HG03103 (cell line): ENCODE results near the gene ZNF157.
A peak's percentile ranks its signal among the peaks of the same experiment; 100 is the strongest.
"Not testable (repeated sequence)": the region's sequence is repeated elsewhere in the genome, so short reads cannot be mapped to it uniquely, and the experiment has no call there.

Experiments
- ATAC-seq: cut with Tn5 transposase; IDR thresholded peaks from one replicate; pipeline ENCODE4 v1.9.1; 2021; ENCODE audit warnings: low read depth; ENCODE audit not compliant: unreplicated experiment

ZNF157 gene

GRCh38 chrX:47370278-47370677 lies at the start of gene ZNF157:
Gene ZNF157, plus strand, starts transcription at chrX:47370578. Its CDS starts 91 bp downstream, at chrX:47370669.
- no peak for ATAC-seq

DNA sequence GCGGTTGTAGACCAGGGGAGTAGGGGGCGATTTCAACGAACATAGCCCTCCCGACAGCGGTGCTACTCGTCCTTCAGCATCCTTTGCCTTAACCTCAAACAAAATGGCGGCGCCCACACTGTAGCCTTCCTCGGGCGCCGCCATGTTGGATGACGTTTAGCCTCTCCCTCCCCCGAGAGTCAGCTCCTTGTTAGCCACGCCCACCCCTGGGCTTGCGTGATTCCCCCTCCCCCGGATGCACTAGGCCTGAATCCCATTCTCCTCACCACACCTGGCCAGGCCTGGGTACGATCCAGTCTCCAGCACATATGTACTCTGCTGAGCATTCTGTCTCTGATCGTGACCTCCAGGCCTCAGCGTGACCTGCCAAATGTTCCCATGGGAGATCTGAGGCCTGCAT lies 49.0 kb upstream of the ZNF157 start:
- ATAC-seq: no peak

DNA sequence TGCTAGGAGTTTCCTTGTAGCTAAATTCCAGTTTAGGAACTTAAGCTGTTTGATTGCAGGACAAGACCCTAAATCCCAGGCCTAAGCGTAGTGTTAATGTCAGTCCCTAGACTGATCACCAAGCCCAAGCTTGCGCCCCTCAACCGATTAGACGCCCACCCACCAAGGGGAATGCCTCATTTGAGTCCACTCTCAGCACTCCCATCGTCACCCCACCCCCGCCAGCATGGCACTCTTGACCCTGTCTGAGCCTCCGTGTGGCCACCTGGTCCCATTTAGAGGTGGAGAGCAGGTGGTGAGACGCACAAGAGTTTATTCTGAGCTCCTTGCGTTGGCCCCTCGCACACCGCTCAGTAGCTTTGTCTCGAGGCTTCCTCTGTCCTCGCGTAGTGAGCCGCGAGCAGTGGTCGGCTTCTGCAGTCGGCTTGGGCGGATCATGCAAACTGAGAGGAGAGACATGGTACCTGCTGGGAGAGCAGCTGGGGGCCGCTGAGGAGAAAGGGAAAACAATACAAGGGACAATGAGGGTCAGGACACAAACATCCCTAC lies 48.5 kb upstream of the ZNF157 start:
- ATAC-seq: no peak

DNA sequence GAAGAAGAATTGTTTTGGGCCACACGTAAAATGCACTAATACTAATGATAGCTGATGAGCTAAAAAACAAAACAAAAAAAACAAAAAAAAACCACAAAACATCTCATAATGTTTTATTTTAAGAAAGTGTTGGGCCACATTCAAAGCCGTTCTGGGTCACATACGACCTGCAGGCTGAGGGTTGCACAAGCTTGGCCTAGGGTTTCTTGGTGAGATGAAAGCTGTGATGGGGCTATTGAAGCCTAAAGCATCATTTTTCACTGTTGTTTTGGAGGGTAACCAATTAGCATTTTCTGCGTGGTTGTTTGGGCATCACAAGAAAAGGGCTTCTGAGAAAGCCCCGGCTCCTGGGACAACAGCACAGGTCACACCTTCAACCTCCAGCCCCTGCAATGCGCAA lies 42.5 kb upstream of the ZNF157 start:
- no peak for ATAC-seq

DNA sequence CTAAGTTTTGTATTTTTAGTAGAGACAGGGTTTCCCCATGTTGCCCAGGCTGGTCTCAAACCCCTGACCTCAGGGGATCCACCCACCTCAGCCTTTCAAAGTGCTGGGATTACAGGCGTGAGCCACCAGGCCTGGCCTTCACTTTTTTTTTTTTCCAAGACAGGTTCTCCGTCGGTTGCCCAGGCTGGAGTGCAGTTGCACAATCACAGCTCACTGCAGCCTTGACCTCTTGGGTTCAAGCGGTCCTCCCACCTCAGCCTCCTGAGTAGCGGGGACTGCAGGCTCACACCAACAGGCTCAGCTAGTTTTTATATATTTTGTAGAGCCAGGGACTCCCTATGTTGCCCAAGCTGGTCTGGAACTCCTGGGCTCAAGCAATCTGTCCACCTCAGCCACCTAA lies 37.6 kb upstream of the ZNF157 start:
- ATAC-seq: not testable (repeated sequence)

GRCh38 chrX:47351706-47352105 lies 18.7 kb upstream of the ZNF157 start:
- ATAC-seq: no peak

GRCh38 chrX:47358387-47359065 lies 11.9 kb upstream of the ZNF157 start:
- ATAC-seq: no peak

DNA sequence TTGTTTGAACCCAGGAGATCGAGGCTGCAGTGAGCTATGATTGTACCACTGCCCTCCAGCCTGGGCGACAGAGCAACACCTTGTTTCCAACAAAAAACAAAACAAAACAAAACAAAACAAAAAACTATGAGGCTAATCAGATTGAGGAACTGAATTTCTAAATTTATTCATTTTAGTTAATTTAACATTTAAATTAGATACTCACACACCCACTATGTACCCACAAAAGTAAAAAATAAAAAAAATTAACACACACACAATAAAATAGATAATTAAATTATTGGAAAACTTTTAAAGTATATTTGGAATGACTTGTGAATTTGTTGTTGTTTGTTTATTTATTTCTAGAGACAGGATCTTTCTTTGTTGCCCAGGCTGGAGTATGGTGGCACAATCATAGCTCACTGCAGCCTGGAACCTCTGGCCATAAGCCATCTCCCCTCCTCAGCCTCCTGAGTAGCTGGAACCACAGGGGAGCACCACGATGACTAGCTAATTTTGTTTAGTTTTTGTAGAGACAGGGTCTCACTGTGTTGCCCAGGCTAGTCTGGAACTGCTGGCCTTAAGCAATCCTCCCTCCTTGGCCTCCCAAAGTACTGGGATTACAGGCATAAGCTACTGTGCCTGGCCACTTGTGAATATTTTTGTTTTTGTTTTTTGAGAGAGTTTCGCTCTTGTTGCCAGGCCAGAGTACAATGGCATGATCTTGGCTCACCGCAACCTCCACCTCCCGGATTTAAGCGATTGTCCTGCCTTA lies 9.8 kb upstream of the ZNF157 start:
- no peak for ATAC-seq

DNA sequence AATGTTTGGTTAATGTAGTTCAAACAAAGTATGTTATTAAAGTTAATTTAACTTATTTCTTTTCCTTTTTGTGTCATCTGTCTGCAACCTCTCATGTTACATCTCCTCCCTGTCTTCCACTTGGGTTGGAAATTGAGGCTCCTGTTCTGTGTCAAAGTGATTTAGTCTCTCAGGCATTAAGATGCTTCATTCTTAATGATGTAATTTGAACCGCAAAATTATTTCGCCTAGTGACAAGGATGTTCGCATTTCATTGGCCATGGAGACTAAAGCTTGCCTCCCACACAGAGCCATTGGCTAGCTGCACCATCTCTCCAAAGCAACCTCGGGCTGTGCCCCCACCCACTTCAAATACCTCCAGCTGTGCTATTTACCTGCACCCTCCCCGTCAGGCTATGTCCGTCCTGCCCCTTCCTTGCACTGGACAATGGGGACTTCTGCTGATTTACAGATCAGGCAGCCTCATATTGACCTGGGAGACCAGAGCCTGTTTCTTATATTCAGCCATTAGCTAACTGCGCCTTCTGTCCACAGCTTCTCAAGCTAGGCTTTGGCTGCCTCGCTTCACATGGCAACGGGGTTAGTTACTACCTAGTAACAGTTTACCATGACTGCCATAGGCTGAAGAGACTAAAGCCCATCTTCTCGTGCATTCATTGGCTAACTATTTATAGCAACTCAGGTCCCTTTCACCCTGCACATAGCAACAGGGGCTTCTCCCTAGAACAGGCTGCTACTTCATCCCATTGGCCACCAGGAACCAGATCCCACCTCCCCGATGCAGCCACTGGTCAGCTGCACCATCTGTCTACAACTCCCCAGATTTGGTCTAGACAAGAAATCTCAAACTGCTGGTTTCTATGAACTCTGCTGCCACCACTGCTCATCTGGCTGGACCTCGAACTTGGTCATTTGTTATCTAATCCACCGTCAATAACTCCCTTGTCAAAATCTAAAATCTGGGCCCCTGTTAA lies 8.6 kb upstream of the ZNF157 start:
- peak; percentile 72 for ATAC-seq

DNA sequence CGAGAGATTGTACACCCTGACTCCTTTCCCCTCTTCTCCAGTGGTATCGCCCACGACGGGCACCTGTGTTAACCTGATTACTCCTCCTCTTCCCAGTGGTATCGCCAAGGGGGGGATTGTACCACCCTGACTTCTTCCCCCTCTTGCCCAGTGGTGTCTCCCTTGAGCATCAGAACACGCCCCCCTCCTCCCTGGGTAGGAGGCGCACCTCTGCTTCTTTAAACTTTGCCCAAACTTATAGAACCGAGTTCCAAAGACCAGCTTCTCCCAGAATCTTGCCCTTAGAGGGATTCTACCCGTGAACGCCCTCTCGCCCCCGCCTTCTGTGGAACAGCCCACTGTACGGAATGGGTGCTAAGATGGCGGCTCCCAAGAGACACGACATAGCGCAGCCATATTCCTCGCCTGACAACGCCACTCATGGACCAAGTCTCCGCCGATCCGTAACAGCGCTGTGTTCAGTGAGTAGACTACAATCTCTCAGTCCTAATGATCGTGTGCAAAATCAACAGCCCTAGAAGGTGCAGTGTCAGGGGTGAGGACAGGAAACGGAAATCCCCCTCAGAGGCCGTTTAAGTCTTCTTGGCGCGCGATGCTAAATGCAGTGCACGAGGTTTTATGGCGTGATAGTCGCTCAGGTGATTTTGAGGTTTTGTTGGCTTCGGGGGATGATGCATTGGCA lies 4.2 kb upstream of the ZNF157 start:
- ATAC-seq: no peak

GRCh38 chrX:47373198-47373597 lies 2.8 kb downstream of the ZNF157 start:
- no peak for ATAC-seq

DNA sequence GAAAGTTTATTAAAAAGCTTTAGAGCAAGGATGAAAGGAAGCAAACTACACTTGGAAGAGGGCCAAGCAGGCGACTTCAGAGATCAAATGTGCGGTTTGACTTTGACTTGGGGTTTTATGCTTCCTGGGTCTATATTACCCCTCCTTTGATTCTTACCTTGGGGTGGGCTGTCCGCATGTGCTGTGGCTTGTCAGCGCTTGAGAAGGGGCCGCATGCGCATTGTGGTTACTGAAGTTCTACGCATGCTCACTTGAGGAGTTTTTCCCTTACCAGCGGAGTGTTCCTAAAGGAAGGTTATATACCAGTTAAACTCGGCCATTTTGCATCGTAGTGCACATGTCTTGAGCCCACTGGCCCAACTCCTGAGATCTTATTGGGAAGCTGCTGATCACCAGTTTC lies 9.9 kb downstream of the ZNF157 start:
- no peak for ATAC-seq

- not testable (repeated sequence) for ATAC-seq
Observed at GRCh38 chrX:47380837-47381236, 10.5 kb downstream of the ZNF157 start.

DNA sequence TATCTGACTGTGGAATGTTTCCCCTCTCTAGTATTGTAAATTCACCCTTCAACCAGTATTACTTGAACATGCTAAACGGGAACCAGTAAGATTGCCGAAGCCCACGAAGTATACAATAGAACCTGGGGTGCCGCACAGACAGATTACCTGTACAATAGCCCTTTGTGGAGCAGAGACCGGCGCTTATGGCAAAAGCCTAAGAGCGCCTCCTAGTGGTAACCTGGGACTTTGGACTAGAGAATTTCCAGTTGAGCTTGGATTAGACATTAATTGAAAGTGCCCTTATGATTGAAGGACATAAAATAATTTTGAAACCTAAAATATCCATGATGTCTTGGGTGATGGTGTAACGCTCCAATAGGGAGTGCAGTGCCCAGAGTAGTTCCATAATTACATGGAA lies 14.1 kb downstream of the ZNF157 start:
- ATAC-seq: no peak

- no peak for ATAC-seq
Observed at GRCh38 chrX:47390780-47391179, 20.4 kb downstream of the ZNF157 start.

GRCh38 chrX:47413179-47413594 lies 42.8 kb downstream of the ZNF157 start:
- ATAC-seq: no peak

DNA sequence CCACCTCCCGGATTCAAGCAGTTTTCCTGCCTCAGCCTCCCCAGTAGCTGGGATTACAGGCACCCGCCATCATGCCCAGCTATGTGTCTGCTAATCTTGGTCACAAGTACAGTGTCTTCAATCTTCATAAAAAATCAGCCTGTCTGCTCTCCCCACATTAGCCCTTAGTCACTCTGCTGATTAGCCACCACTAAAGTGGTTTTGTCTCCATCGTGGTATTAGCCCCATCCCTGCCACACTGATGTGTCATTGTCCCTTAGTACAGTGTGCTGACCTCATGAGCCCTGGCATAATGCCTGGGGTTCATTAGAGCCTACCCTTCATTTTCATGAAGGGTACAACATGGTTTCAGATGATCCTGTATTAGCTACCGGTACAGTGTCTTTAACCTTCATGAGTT lies 49.9 kb downstream of the ZNF157 start:
- ATAC-seq: no peak

DNA sequence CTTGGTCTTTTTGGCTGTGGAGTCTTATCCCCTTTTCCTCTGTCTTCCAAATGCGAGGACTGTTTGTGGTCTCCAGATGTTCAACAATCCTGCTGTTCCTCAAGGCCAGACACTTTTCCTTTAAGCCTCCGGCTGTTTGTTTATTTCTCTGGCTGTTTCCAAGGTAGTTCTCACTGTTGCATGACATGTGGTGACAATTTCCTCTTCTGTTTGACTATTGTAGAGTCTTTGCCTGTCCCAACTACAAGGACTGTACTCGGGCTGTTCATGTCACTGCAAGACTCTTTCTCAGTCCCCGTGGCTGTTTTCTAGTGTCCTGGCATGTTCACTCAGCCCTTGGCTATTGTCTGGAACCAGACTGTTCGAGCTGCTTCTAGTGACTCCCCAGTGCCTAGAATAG lies 50.6 kb downstream of the ZNF157 start:
- no peak for ATAC-seq

DNA sequence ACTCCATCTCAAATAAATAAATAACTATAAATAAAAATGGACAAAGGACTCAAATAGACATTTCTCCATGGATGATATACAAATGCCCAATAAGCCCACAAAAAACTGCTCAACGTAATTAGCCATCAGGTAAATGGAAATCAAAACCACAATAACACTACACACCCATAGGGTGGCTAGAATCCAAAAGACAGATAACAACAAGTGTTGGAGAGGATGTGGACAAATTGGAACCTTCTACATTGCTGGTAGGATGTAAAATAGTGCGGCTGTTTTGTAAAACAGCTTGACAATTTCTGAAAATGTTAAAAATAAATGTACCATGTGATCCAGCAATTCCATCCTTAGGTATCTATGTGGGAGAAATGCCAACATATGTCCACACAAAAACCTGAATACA lies 52.1 kb downstream of the ZNF157 start:
- ATAC-seq: no peak

DNA sequence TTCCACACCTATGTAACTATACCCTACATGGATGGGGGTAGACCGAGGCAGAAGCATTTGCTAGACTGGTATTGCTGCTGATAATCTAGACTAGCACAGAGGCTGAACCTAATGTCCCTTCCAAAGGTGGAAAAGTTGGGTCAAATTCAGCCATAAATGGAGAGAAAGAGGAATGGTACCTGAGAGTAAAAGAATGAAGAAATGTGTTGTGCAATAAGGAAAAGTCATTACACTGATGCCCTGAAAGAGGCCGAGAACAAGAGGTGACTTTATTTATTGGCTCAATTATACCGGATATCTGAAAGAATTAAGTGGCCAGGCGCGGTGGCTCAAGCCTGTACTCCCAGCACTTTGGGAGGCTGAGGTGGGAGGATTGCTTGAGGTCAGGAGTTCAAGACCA lies 60.5 kb downstream of the ZNF157 start:
- no peak for ATAC-seq
